Lung (tissue), 12 donors: ENCODE results near the gene P2RX1. TPM values are rescaled to one million over a fixed set of nuclear protein-coding genes. Genes with fewer than 3 reads are reported as not detected.

Experiments used
- ATAC-seq: fragments of 200-7000 bp; cut with Tn5 transposase; one replicate; pipeline ENCODE4 v1.9.1; 2020; ENCODE audit warnings: moderate number of reproducible peaks; ENCODE audit not compliant: insufficient read depth, low FRiP score
- DNase-seq, 3 donors: peaks; one replicate each; pipeline ENCODE4 v3.0.0-alpha.2; 2013 to 2017
- H3K27ac ChIP-seq, 2 donors: one replicate each; pipeline ENCODE4 v1.5.1; 2013; ENCODE audit warnings: mild to moderate bottlenecking in 2 of 2, moderate library complexity in 2 of 2, control low read depth in 1 of 2, inconsistent platforms in 1 of 2, low read depth in 1 of 2, low read length in 1 of 2
- H3K27me3 ChIP-seq, 3 donors: one replicate each; pipeline ENCODE4 v1.5.1; 2013; ENCODE audit warnings: low read length in 2 of 3; ENCODE audit not compliant: control insufficient read depth in 3 of 3, insufficient read depth in 3 of 3
- H3K36me3 ChIP-seq, 4 donors: one replicate each; pipeline ENCODE4 v1.5.1; 2013; ENCODE audit warnings: low read length in 4 of 4, mild to moderate bottlenecking in 1 of 4, moderate library complexity in 1 of 4; ENCODE audit not compliant: control insufficient read depth in 4 of 4, insufficient read depth in 4 of 4
- H3K4me1 ChIP-seq, 5 donors: one replicate each; pipeline ENCODE4 v1.5.1; 2013; ENCODE audit warnings: low read length in 5 of 5, mild to moderate bottlenecking in 2 of 5, moderate library complexity in 1 of 5; ENCODE audit not compliant: control insufficient read depth in 5 of 5, insufficient read depth in 5 of 5
- H3K4me3 ChIP-seq: one replicate; pipeline ENCODE4 v1.5.1; 2013; ENCODE audit warnings: mild to moderate bottlenecking, control low read depth, moderate library complexity
- H3K9ac ChIP-seq, 2 donors: one replicate each; pipeline ENCODE4 v1.5.1; 2013; ENCODE audit warnings: low read length in 2 of 2, control low read depth in 1 of 2; ENCODE audit not compliant: insufficient read depth in 1 of 2
- H3K9me3 ChIP-seq, 4 donors: one replicate each; pipeline ENCODE4 v1.5.1; 2013; ENCODE audit warnings: low read length in 3 of 4, mild to moderate bottlenecking in 1 of 4, moderate library complexity in 1 of 4; ENCODE audit not compliant: control insufficient read depth in 4 of 4, insufficient read depth in 3 of 4
- WGBS, 2 donors: extraction: QIAGEN DNeasy Blood & Tissue Kit; methylation state at CpG; one replicate each; pipeline ENCODE4 v1.1.7; 2013; 5-methylcytosine and 5-hydroxymethylcytosine counted together
- polyA plus RNA-seq, 2 donors: library from polyadenylated mRNA; stranded (reverse); fragments of 200-250 nt; gene quantifications; one replicate each; pipeline ENCODE4 v1.2.1, GENCODE V29; 2013
- total RNA-seq, 2 donors: library from RNA; depleted of rRNA in 1 of 2; stranded (reverse); fragments of >200 nt in 1 of 2; gene quantifications; one replicate each; pipeline ENCODE4 v1.2.1, GENCODE V29; 2014 to 2021
- TF ChIP-seq, protein P1 (sequence below): IDR thresholded peaks from 2 replicates; pipeline ENCODE4 v1.5.1; 2012; ENCODE audit warnings: mild to moderate bottlenecking; ENCODE audit errors: control extremely low read depth, extremely low read depth
- donor health status: control.
- donor health status: control.
- donor health status: Bipolar disorder and iron deficiency.
- donor health status: healthy.
- donor health status: DM: yes; HTN: yes; CAD: no.

The P2RX1 gene
- total and polyA plus RNA-seq, 4 donors, result 4.6 to 16.4 (median 10.5) TPM

DNA sequence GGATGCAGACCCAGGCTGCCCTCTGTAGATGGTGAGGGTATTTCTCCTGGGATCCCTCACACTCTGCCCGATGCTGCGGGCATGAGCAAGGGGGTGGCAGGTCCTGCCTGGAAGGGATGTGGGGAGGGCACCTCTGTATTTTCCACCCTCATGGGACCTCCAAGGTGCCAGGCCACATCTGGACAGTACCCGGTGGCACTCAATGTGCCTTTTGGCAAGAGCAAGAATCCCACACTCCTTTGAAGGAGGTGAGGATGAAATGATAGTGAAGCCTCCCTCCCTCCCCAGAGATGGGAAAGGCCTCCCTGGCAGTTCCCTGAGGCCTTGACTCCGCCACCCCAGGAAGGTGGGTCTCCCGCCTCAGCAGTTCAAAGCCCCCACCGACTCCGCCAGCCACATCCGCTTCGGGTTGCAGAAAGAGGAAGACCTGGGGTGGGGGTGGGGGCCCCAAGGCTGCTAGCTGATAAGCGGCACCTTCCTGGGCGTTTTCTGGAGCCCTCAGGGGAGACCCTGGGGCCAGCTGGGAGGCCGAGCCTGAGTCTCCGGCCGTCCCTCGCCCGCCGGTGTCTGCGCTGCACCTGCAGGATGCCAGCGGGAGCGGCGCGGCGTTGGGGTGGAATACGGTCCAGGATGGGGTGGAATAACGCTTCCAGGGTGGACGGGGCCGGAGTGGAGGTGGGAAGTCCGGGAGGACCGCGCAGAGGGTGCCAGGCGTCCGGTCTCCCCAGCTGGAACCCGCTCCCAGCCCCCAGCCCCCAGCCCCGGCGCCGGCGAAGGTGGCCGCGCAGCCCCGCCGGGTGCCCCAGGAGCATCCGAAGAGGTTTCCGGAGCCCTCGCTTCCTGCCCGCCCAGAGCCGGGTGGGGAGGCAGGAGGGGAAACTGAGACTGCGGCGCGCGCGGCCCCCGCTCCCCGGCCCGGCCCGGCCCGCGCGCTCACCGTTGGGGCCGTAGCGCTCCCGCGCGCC lies 47.3 kb upstream of the P2RX1 start:
- TF ChIP-seq, protein P1, sequence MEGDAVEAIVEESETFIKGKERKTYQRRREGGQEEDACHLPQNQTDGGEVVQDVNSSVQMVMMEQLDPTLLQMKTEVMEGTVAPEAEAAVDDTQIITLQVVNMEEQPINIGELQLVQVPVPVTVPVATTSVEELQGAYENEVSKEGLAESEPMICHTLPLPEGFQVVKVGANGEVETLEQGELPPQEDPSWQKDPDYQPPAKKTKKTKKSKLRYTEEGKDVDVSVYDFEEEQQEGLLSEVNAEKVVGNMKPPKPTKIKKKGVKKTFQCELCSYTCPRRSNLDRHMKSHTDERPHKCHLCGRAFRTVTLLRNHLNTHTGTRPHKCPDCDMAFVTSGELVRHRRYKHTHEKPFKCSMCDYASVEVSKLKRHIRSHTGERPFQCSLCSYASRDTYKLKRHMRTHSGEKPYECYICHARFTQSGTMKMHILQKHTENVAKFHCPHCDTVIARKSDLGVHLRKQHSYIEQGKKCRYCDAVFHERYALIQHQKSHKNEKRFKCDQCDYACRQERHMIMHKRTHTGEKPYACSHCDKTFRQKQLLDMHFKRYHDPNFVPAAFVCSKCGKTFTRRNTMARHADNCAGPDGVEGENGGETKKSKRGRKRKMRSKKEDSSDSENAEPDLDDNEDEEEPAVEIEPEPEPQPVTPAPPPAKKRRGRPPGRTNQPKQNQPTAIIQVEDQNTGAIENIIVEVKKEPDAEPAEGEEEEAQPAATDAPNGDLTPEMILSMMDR, result no peak
- H3K4me3 ChIP-seq, result peak overlapping the region; percentile 63
- H3K9me3 ChIP-seq, result no peaks in the 10 kb centered on the region
- DNase-seq, result no peak
- H3K4me1 ChIP-seq, result peaks cover 0 to 28% (median 9%) of the 10 kb centered on the region in 5 donors
- no peaks in the 10 kb centered on the region for H3K36me3 ChIP-seq
- no peak overlapping the region for H3K9ac ChIP-seq
- peak overlapping the region in 1 of 2 donors; percentile 39 for H3K27ac ChIP-seq
- 3 to 4% methylated on average over 32 to 64 of the region's 64 CpGs for WGBS, 2 donors
- ATAC-seq, result no peak
- peaks cover 0 to 33% (median 27%) of the 10 kb centered on the region in 3 donors for H3K27me3 ChIP-seq

- Histone ChIP-seq H3K9ac (no peak overlapping the region), H3K9me3 (no peaks in the 10 kb centered on the region), H3K4me1 (peaks cover 0 to 28% (median 9%) of the 10 kb centered on the region in 5 donors)
These were observed 46.6 kb upstream of the P2RX1 start for GRCh38 chr17:3962965-3963236.

DNA sequence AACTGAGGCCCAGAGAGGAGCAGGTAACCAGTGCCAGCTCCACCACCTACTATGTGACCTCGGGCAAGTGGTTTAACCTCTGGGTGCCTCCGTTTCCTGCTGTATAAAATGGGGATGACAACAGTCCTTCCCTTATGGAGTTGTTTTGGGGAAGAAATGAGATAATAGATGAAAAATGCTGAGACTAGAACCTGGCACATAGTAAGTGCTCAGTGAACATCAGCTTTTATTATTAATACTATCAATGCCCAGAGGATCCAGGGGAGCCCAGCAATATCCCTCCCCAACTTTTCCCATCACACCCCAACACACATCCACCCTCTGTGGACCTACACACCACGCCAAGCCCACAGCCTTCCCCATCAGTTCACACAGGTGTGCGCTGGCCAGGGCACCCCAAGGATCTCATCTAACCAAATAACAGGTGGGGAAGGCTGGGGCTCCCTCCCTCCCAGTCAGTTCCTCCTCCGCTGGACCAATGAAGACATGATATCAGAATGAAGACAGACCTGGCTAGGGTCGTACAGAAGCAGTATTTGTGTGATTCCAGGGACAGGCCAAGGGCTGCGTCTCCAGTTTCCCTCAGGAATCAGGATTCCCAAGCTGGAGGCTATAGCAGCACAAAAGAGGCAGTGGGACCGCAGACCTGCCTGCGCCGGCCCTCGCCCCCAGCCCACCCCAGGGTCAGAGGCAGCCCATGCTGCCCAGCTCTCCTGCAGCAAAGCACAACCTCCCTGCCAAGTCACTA lies 46.1 kb upstream of the P2RX1 start:
- Histone ChIP-seq H3K36me3 (no peaks in the 10 kb centered on the region), H3K27me3 (peaks cover 0 to 29% (median 27%) of the 10 kb centered on the region in 3 donors), H3K4me3 (no peak overlapping the region), H3K4me1 (peaks cover 0 to 28% (median 9%) of the 10 kb centered on the region in 5 donors), H3K27ac (no peak overlapping the region), H3K9ac (no peak overlapping the region), H3K9me3 (no peaks in the 10 kb centered on the region)
- DNase-seq (no peak), ATAC-seq (no peak)
- 37 to 63% methylated on average over 11 of the region's 11 CpGs for WGBS, 2 donors
- TF ChIP-seq, protein P1, result no peak

More at GRCh38 chr17:3962965-3963236, 46.6 kb upstream of the P2RX1 start:
- no peak overlapping the region for H3K27ac ChIP-seq
- ATAC-seq (no peak), DNase-seq (no peak)
- TF ChIP-seq, protein P1, result no peak
- H3K4me3 ChIP-seq, result no peak overlapping the region
- peaks cover 0 to 33% (median 27%) of the 10 kb centered on the region in 3 donors for H3K27me3 ChIP-seq
- no peaks in the 10 kb centered on the region for H3K36me3 ChIP-seq
